ENCODE data around the gene NCMAP.

Gene NCMAP

DNA sequence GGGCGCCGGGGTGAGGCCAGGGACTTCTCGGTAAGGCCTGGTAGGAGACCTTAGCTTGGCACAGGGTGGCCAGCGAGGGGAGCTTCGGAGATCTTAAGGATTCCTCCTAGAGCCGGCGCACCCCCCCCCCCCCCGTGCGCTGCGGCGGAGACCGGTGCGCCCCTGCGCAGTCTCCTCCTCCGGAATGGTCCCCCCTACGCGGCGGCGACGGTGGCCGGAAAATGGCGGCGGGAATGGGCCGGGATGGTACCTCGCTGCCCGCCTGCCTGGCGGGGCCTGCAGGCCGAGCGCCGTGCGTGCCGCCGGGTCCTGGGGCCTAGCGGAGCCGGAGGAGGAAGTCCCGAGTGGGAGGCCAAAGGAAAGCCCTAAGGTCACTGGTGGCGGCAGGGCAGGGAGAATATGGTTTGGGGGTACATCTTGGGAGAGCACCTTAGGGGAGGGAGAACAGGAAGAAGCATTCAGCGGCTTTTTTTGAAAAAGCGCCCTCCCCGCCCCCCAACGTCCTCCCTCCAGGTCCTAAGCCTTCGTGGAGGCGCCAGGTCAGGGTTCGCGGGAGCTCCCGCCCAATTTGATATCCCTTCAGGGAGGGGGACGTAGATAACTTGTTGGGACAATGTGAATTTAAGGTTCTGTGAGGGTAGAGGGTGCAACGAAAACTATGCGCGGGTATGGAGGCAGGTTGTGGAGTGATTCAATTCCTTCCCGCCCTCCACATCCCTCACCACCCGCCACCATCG is 87.6 kb downstream of the NCMAP start:
- Histone ChIP-seq H3K27ac (ENCODE audit: low read depth, low read length) (peak overlapping the region; percentile 90), H3K4me3 (ENCODE audit: low read length) (peak overlapping the region; percentile 94), H3K27me3 (ENCODE audit: control insufficient read depth, insufficient read depth, low read length) (no peaks in the 10 kb centered on the region), H3K36me3 (ENCODE audit: control insufficient read depth, insufficient read depth, low read length) (peaks cover 7% of the 10 kb centered on the region), H3K9ac (ENCODE audit: low read length) (peak overlapping the region; percentile 92), H3K4me1 (ENCODE audit: control insufficient read depth, insufficient read depth, low read length) (peaks cover 18% of the 10 kb centered on the region)

DNA sequence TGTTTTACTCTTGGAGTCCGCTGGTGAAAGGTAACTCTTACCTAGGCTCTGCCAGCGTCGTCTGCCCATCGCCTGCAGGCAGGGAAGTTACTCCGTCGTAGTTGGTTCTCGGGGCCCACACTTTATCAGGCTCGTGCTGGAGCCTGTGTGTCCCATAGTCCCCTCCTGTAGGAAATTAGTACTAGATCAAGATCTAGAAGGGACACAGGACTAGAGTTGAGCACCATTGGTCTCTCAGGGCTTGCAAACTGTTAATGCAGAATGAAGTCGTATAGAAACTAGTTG is 88.2 kb downstream of the NCMAP start:
- H3K27me3 ChIP-seq (ENCODE audit: control insufficient read depth, insufficient read depth, low read length): no peaks in the 10 kb centered on the region
- H3K9ac ChIP-seq (ENCODE audit: low read length): peak overlapping the region; percentile 92
- peaks cover 18% of the 10 kb centered on the region for H3K4me1 ChIP-seq (ENCODE audit: control insufficient read depth, insufficient read depth, low read length)
- peak overlapping the region; percentile 90 for H3K27ac ChIP-seq (ENCODE audit: low read depth, low read length)
- peak overlapping the region; percentile 94 for H3K4me3 ChIP-seq (ENCODE audit: low read length)
- peaks cover 10% of the 10 kb centered on the region for H3K36me3 ChIP-seq (ENCODE audit: control insufficient read depth, insufficient read depth, low read length)

DNA sequence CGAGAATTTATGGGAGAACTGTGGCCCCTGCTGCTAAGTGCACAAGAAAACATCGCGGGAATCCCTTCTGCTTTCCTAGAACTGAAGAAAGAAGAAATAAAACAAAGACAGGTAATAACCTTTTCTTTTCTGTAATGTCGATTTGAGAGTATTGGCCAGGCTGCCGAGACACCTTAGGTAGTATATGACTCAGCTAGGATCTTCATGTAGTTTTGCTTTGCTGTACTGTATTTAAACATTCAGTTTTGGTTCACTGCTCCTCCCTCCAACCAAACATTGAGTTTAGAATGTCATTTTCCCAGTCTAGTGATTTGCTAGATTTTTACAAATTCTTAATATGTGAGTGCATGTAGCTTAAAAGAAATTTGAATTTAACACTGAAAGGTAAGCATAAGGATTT is 93.0 kb downstream of the NCMAP start:
- H3K27me3 ChIP-seq (ENCODE audit: control insufficient read depth, insufficient read depth, low read length): no peaks in the 10 kb centered on the region
- H3K9ac ChIP-seq (ENCODE audit: low read length): no peak overlapping the region
- peaks cover 16% of the 10 kb centered on the region for H3K36me3 ChIP-seq (ENCODE audit: control insufficient read depth, insufficient read depth, low read length)
- H3K4me3 ChIP-seq (ENCODE audit: low read length): no peak overlapping the region
- H3K4me1 ChIP-seq (ENCODE audit: control insufficient read depth, insufficient read depth, low read length): peaks cover 10% of the 10 kb centered on the region
- H3K27ac ChIP-seq (ENCODE audit: low read depth, low read length): no peak overlapping the region

DNA sequence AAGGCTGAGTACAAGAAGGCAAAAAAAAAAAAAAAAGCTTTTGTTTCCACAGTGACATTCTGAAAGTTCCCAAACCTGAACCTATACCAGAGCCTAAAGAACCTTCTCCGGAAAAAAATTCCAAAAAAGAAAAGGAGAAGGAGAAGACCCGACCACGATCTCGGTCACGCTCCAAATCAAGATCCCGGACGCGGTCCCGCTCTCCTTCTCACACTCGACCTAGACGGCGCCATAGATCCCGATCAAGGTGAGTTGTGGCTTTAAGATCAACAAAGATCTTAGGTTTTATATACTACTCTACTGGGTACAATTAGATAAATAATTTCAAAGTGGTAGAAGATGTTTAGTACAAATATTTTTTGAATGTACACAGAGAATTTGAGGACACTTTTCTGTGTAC is 96.5 kb downstream of the NCMAP start:
- Histone ChIP-seq H3K4me1 (ENCODE audit: control insufficient read depth, insufficient read depth, low read length) (no peaks in the 10 kb centered on the region), H3K9ac (ENCODE audit: low read length) (no peak overlapping the region), H3K4me3 (ENCODE audit: low read length) (no peak overlapping the region), H3K27me3 (ENCODE audit: control insufficient read depth, insufficient read depth, low read length) (no peaks in the 10 kb centered on the region), H3K36me3 (ENCODE audit: control insufficient read depth, insufficient read depth, low read length) (peaks cover 42% of the 10 kb centered on the region), H3K27ac (ENCODE audit: low read depth, low read length) (no peak overlapping the region)

DNA sequence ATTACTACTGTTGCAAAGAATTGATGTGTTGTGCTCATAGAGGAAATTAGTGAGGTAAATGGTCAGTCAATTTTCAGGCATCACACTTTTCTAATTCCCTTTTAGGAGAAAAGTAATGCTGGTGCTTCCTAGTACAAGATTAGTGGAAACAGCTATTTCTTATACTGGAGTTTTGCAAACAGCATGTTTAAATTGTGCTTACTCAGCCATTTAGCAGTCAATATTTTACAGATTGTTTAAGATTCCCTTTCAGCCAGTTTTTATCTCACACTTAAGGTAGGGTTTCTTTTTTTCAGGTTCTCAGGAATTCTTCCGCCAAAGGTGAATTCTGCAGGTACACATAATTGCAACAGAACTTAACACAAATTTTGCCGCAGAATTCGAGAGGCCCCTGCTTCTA is 98.1 kb downstream of the NCMAP start:
- Histone ChIP-seq H3K27ac (ENCODE audit: low read depth, low read length) (no peak overlapping the region), H3K4me3 (ENCODE audit: low read length) (no peak overlapping the region), H3K9ac (ENCODE audit: low read length) (no peak overlapping the region), H3K36me3 (ENCODE audit: control insufficient read depth, insufficient read depth, low read length) (peaks cover 41% of the 10 kb centered on the region), H3K4me1 (ENCODE audit: control insufficient read depth, insufficient read depth, low read length) (no peaks in the 10 kb centered on the region), H3K27me3 (ENCODE audit: control insufficient read depth, insufficient read depth, low read length) (no peaks in the 10 kb centered on the region)

DNA sequence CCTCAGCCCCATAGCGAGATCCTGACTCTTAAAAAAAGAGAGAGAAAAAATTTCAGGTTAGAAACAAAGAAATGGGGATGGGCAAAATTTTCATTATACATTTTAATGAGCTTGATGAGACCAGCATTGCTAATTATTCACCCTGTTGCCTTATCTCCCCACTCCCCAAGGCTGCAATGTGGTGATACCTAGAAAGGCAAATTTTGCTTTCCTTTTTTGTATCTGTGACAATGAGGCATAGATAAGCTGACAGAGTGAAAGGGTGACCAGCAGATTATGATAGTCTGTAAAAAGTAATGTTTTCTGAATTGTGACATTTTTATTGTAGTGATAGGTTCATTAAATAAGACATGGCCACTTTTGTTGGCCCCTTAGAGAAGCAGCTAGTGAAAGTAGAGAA is 100.2 kb downstream of the NCMAP start:
- no peak overlapping the region for H3K9ac ChIP-seq (ENCODE audit: low read length)
- H3K27ac ChIP-seq (ENCODE audit: low read depth, low read length): no peak overlapping the region
- H3K4me3 ChIP-seq (ENCODE audit: low read length): no peak overlapping the region
- H3K27me3 ChIP-seq (ENCODE audit: control insufficient read depth, insufficient read depth, low read length): no peaks in the 10 kb centered on the region
- peaks cover 46% of the 10 kb centered on the region for H3K36me3 ChIP-seq (ENCODE audit: control insufficient read depth, insufficient read depth, low read length)
- no peaks in the 10 kb centered on the region for H3K4me1 ChIP-seq (ENCODE audit: control insufficient read depth, insufficient read depth, low read length)

DNA sequence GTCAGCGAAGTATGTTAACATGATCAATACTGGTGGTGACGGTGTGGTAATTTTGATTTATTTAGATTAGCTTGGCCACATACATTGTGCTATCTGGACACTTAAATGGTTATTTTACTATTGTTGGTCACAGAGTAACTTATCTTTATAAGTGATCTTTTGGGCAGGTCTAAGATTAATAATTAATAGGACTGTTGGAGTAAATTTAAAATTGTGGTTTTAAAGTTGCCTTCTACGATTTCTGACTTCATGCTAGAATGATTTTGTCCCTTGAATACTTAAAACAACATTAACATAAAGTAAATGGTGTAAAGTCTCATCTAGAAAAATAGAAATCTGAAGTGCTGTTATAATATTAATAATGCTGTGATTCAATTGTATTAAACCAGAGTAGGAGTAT is 101.9 kb downstream of the NCMAP start:
- no peak overlapping the region for H3K27ac ChIP-seq (ENCODE audit: low read depth, low read length)
- H3K4me3 ChIP-seq (ENCODE audit: low read length): no peak overlapping the region
- peaks cover 47% of the 10 kb centered on the region for H3K36me3 ChIP-seq (ENCODE audit: control insufficient read depth, insufficient read depth, low read length)

More for the DNA sequence above, 101.9 kb downstream of the NCMAP start:
- H3K27me3 ChIP-seq (ENCODE audit: control insufficient read depth, insufficient read depth, low read length): no peaks in the 10 kb centered on the region
- H3K9ac ChIP-seq (ENCODE audit: low read length): no peak overlapping the region
- H3K4me1 ChIP-seq (ENCODE audit: control insufficient read depth, insufficient read depth, low read length): no peaks in the 10 kb centered on the region

Data from rectal smooth muscle tissue (tissue), 1 donor.